HEK293 (cell line): Measurements from ENCODE around the gene EPS8L1.

ENCODE experiments used
- CTCF ChIP-seq: fragments of 450-650 bp; formaldehyde crosslinking; IDR thresholded peaks from 2 replicates; pipeline ENCODE4 v1.5.1; 2016; ENCODE audit warnings: missing biosample characterization, missing genetic modification characterization
- EGR2 ChIP-seq: fragments of 450-650 bp; formaldehyde crosslinking; IDR thresholded peaks from 2 replicates; pipeline ENCODE4 v1.5.1; 2016; ENCODE audit warnings: low read depth, missing biosample characterization, missing genetic modification characterization
- HIC1 ChIP-seq: fragments of 450-650 bp; formaldehyde crosslinking; IDR thresholded peaks from 2 replicates; pipeline ENCODE4 v1.5.1; 2016; ENCODE audit warnings: missing biosample characterization, missing genetic modification characterization
- PRDM10 ChIP-seq: fragments of 450-650 bp; formaldehyde crosslinking; IDR thresholded peaks from 2 replicates; pipeline ENCODE4 v1.5.1; 2016; ENCODE audit warnings: missing biosample characterization, missing genetic modification characterization
- TRIM28 ChIP-seq: IDR thresholded peaks from 2 replicates; pipeline ENCODE4 v1.6.1; 2011; ENCODE audit warnings: low read length, control low read depth, borderline replicate concordance
- TSHZ1 ChIP-seq: fragments of 450-650 bp; formaldehyde crosslinking; IDR thresholded peaks from 2 replicates; pipeline ENCODE4 v1.5.1; 2016; ENCODE audit warnings: missing biosample characterization, missing genetic modification characterization, borderline replicate concordance
- ZBTB21 ChIP-seq: fragments of 450-650 bp; formaldehyde crosslinking; IDR thresholded peaks from 2 replicates; pipeline ENCODE4 v1.5.1; 2017; ENCODE audit warnings: missing biosample characterization, missing genetic modification characterization
- ZBTB26 ChIP-seq: fragments of 450-650 bp; formaldehyde crosslinking; optimal IDR thresholded peaks from 2 replicates; pipeline ENCODE3; 2016; ENCODE audit warnings: missing biosample characterization, mild to moderate bottlenecking, missing genetic modification characterization
- ZBTB7A ChIP-seq: fragments of 450-650 bp; formaldehyde crosslinking; IDR thresholded peaks from 2 replicates; pipeline ENCODE4 v1.5.1; 2016; ENCODE audit warnings: low read depth, missing biosample characterization, missing genetic modification characterization
- ZNF140 ChIP-seq: fragments of 450-650 bp; formaldehyde crosslinking; IDR thresholded peaks from 2 replicates; pipeline ENCODE4 v1.5.1; 2016; ENCODE audit warnings: missing biosample characterization, missing genetic modification characterization
- ZNF292 ChIP-seq: fragments of 450-650 bp; formaldehyde crosslinking; IDR thresholded peaks from 2 replicates; pipeline ENCODE4 v1.5.1; 2016; ENCODE audit warnings: low read depth, missing biosample characterization, missing genetic modification characterization, borderline replicate concordance
- ZNF302 ChIP-seq: fragments of 450-650 bp; formaldehyde crosslinking; IDR thresholded peaks from 2 replicates; pipeline ENCODE4 v1.5.1; 2016; ENCODE audit warnings: missing biosample characterization, missing genetic modification characterization, low read depth
- ZNF324 ChIP-seq: fragments of 450-650 bp; formaldehyde crosslinking; IDR thresholded peaks from 2 replicates; pipeline ENCODE4 v1.5.1; 2016; ENCODE audit warnings: missing biosample characterization, missing genetic modification characterization
- ZNF335 ChIP-seq: fragments of 450-650 bp; formaldehyde crosslinking; conservative IDR thresholded peaks from 2 replicates; pipeline ENCODE4 v1.5.1; 2016; ENCODE audit warnings: missing biosample characterization, missing genetic modification characterization
- ZNF362 ChIP-seq: fragments of 450-650 bp; formaldehyde crosslinking; IDR thresholded peaks from 2 replicates; pipeline ENCODE4 v1.5.1; 2016; ENCODE audit warnings: missing biosample characterization, missing genetic modification characterization
- ZNF433 ChIP-seq: fragments of 450-650 bp; formaldehyde crosslinking; IDR thresholded peaks from 2 replicates; pipeline ENCODE4 v1.5.1; 2016; ENCODE audit warnings: missing biosample characterization, missing genetic modification characterization, low read depth
- ZNF549 ChIP-seq: fragments of 450-650 bp; IDR thresholded peaks from 2 replicates; pipeline ENCODE4 v1.5.1; 2018; ENCODE audit warnings: missing biosample characterization, missing genetic modification characterization, mild to moderate bottlenecking, inconsistent platforms, moderate library complexity
- ZNF585B ChIP-seq: fragments of 450-650 bp; formaldehyde crosslinking; IDR thresholded peaks from 2 replicates; pipeline ENCODE4 v1.5.1; 2016; ENCODE audit warnings: missing biosample characterization, missing genetic modification characterization
- ZNF621 ChIP-seq: fragments of 450-650 bp; formaldehyde crosslinking; IDR thresholded peaks from 2 replicates; pipeline ENCODE4 v1.5.1; 2017; ENCODE audit warnings: missing biosample characterization, missing genetic modification characterization
- ZNF658 ChIP-seq: fragments of 450-650 bp; formaldehyde crosslinking; IDR thresholded peaks from 2 replicates; pipeline ENCODE4; 2016; ENCODE audit warnings: missing biosample characterization, missing genetic modification characterization
- ZNF791 ChIP-seq: fragments of 450-650 bp; formaldehyde crosslinking; IDR thresholded peaks from 2 replicates; pipeline ENCODE4 v1.5.1; 2016; ENCODE audit warnings: missing biosample characterization, missing genetic modification characterization
- ZNF837 ChIP-seq: fragments of 450-650 bp; formaldehyde crosslinking; IDR thresholded peaks from 2 replicates; pipeline ENCODE4 v1.5.1; 2016; ENCODE audit warnings: missing biosample characterization, missing genetic modification characterization
- TF ChIP-seq, protein P1 (sequence below): fragments of 450-650 bp; formaldehyde crosslinking; IDR thresholded peaks from 2 replicates; pipeline ENCODE4 v1.5.1; 2016; ENCODE audit warnings: missing biosample characterization, missing genetic modification characterization

Gene EPS8L1

DNA sequence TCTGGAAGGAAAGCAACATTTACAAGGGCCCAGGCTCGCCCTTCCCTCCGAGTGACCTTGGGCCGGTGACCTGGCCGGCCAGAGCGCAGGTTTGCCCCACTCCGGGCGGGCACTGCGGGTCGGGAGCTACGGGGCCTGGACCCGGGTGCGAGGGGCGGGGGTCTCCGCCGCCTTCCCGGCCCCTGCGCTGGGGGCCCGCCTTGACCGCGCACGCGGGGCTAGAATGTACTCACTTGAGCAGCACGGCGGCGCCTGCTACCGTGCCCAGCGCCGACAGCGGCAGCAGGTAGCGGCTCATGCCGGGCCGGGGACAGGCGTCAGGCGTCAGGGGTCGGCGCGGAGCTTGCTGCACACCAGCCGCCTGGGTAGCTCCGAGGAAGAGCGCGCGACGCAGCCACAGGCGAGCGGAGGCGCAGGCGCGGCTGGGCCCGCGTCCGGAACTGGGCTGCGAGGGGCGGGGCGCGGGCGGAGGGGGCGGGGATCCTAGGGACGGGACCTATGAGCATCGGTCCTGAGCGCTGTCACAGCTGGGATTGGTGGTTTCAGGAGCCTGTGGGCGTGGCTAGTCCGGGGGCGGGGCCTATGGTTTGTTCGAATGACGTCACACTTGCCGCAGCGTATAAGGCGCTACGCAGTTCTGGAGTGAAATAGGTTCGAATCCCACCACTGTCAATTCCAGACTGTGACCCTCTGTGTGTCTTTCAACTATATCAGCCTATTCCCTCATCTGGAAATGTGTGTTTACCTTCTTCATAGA is 12.8 kb upstream of the EPS8L1 start, which contains the start of gene RDH13 (continued):
- TF ChIP-seq CTCF (tag by site-specific recombination) (no peak), ZNF433 (tag by site-specific recombination) (no peak), ZNF362 (tag by site-specific recombination) (no peak), ZNF549 (tag by site-specific recombination) (no peak), TSHZ1 (no peak), ZNF302 (tag by site-specific recombination) (no peak), ZBTB7A (tag by site-specific recombination) (no peak), EGR2 (tag by site-specific recombination) (peak; percentile 20; the same call in 1 of the 2 replicates), ZNF621 (tag by site-specific recombination) (no peak), PRDM10 (tag by site-specific recombination) (no peak), ZNF324 (tag by site-specific recombination) (no peak), ZNF585B (tag by site-specific recombination) (no peak), ZBTB21 (tag by site-specific recombination) (peak; percentile 98), ZNF837 (tag by site-specific recombination) (no peak), ZNF292 (tag by site-specific recombination) (no peak), ZNF658 (no peak), ZNF335 (tag by site-specific recombination) (peak; percentile 54; the same call in 1 of the 2 replicates), TRIM28 (no peak), HIC1 (tag by site-specific recombination) (0 out of 2 replicates have a peak, but pooled peaks have one; percentile 14), ZNF791 (tag by site-specific recombination) (no peak), ZBTB26 (peak; percentile 71), ZNF140 (tag by site-specific recombination) (no peak)
- TF ChIP-seq, protein P1, sequence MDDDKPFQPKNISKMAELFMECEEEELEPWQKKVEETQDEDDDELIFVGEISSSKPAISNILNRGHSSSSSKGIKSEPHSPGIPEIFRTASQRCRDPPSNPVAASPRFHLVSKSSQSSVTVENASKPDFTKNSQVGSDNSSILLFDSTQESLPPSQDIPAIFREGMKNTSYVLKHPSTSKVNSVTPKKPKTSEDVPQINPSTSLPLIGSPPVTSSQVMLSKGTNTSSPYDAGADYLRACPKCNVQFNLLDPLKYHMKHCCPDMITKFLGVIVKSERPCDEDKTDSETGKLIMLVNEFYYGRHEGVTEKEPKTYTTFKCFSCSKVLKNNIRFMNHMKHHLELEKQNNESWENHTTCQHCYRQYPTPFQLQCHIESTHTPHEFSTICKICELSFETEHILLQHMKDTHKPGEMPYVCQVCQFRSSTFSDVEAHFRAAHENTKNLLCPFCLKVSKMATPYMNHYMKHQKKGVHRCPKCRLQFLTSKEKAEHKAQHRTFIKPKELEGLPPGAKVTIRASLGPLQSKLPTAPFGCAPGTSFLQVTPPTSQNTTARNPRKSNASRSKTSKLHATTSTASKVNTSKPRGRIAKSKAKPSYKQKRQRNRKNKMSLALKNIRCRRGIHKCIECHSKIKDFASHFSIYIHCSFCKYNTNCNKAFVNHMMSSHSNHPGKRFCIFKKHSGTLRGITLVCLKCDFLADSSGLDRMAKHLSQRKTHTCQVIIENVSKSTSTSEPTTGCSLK (tag by site-specific recombination): no peak
